Stimulated activated CD8-positive, alpha-beta memory T cell treated with anti-CD3 and anti-CD28 coated beads, Interleukin-4, amount 100 ng/mL, for 48 hours (primary cell): ENCODE results near the gene ALG6.
"Not testable (repeated sequence)": the region's sequence is repeated elsewhere in the genome, so short reads cannot be mapped to it uniquely, and the experiment has no call there.

ENCODE experiments used
- DNase-seq: peaks from one replicate; pipeline ENCODE4 v3.0.0-alpha.2; 2020

The ALG6 gene

GRCh38 chr1:63328781-63329180 lies 38.6 kb upstream of the ALG6 start:
- DNase-seq = no peak

GRCh38 chr1:63329621-63330330 lies 37.7 kb upstream of the ALG6 start:
- DNase-seq = no peak

DNA sequence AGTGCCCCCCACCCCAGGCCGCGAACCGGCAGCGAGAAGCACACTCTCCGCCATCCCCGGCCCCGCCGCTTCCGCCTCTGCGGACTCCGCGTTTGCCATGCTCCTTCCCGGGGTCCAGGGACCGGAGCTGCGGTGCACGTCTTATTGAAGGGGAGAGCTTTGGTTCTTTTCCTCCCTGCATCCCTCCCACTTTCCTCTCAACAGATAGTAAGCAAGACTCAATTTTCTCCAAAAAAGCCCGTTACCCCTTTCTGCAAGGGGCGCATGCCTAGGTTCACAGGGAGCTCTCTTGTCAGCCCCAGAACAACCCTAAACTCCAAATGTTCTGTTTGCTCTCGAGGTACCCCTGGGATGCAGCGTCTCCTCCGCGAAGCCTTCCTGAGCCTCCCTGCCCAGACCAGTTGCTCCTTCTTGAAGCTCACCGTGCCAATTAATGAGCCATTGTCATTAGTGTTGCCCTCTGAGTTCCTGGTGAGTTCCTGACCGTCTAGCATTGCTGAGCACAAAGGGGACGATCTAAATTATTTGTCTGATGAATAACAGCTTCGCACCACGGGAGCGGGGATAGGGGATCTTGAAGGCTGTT lies 37.0 kb upstream of the ALG6 start:
- no peak for DNase-seq

- DNase-seq = no peak
Measured at GRCh38 chr1:63342402-63342801, 25.0 kb upstream of the ALG6 start.

DNA sequence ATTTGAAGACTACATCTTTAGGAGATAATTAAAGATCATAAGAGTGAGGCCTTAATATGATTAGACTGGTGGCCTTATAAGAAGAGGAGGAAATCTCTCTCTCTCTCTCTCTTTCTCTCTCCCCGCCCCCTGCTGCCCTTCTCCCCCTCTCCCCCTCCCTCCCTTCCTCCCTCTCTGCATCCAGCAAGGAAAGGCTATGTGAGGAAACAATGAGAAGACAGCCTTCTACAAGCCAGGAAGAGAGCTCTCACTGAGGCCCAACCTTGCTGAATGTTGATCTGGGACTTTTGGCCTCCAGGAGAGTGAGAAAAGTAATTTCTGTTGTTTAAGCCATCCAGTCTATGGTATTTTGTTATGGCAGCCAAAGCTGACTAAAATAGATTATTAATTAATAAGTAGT lies 23.5 kb upstream of the ALG6 start:
- no peak for DNase-seq

- DNase-seq = no peak
Measured at GRCh38 chr1:63350320-63350719, 17.1 kb upstream of the ALG6 start.

- DNase-seq = no peak
Measured at GRCh38 chr1:63352736-63353135, 14.7 kb upstream of the ALG6 start.

GRCh38 chr1:63356234-63356633 lies 11.2 kb upstream of the ALG6 start:
- not testable (repeated sequence) for DNase-seq

DNA sequence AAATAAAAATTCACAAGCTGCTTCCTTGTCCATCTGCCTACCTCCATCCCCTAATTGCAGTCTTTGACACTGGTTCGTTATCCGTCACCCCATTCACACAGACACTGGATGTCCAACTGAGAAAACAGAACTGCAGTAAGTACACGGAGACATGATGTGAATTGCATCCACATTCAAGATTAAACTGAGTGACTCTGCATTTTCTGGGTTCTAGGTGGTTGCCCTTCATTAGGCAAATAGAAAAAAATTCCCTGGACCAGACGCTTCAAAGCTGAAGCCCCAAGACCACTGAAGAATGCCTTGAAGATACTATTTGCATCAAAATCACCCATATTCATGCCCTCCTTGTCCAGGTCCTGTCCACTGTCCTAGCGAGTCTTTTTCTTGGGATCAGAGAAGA lies 7.9 kb upstream of the ALG6 start:
- no peak for DNase-seq

GRCh38 chr1:63362073-63362472 lies 5.4 kb upstream of the ALG6 start:
- no peak for DNase-seq

DNA sequence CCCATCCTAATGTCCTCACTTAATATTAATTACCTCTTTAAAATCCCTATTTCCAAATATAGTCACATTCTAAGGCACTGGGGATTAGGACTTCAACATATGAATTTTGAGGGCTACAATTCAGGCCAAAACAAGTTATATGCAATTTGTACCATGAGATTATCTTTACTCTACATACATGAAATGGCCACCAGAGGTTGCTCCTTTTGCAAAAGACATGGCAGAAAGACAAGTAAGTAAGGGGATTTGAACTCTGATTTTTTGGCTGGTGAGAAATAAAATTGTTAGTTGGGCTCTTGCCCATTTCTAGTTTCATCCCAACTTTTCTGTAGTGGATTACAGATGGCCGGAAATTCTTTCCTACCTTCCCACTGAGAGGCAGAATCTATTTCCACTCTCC lies 4.8 kb upstream of the ALG6 start:
- DNase-seq = no peak

DNA sequence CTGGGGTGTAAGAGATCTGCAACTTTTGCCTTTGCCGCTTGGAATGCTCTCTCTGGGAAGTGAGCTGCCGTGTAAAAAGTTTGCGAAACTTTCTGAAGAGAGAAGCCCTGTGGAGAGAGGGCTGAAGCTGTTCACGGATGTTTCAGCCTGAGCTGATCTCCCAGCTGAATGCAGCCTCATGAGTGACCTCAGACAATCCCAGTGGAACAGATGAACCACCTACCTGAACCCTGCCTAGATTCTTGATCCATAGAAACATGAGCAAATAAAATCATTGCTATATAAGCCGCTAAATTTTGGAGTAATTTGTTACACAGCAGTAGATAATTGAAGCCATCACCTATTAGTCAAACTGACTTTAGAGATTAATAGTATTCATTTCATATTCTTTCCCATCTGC lies 4.4 kb upstream of the ALG6 start:
- DNase-seq = no peak

- DNase-seq = no peak
Measured at GRCh38 chr1:63366908-63367214, 566 bp upstream of the ALG6 start.

DNA sequence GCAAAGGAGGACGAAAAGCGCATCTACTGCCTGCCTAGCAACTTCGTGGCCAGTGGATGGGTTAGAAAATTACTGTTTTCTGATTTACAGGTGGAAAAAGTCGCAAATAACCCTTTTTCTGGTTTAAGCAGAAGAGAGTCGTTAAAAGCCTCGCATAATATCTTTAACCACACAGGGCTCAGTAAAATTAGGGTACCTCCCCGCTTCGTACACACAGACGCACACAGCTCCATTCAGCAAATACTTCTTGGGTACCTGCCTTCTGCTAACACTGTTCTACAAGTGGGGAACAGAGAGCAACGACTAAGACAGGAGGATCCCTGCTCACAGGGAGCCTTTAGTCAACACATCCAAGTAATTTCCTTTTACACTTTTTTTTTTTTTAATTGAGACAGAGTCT lies 704 bp downstream of the ALG6 start:
- DNase-seq = no peak

DNA sequence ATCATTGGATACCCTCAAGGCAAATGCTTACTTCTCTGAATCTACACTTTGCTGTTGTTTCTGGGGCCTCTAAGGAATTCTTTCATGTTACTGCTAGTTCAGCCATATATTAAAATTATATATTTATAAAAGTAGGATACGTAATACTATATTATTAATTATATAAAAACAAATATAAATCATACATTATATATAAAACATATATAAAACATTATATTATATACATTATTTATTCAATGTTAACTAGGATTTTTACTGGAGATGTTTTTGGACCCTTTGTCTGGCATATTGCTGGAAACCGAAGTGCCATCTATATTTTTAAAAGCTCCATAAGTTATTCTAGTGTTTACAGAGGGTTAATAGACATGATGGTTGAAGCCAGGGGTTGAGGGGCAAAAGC lies 12.2 kb downstream of the ALG6 start:
- no peak for DNase-seq

DNA sequence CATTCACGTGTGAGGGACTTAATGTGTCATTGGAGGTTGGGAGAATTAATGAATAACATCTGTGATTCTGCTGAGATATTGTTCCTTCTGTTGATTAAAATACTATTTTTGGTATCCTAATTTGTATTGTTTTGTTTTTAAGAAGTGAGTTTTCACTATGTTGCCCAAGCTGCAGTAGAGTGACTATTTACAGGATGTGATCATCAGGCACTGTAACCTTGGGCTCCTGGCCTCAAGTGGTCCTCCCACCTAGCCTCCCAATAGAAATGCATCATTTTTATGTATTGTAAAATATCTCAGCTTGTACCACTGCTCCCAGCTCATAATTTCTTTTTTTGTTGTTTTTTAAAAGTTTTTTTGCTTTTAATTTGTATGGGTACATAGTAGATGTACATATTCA lies 14.3 kb downstream of the ALG6 start:
- DNase-seq = no peak

DNA sequence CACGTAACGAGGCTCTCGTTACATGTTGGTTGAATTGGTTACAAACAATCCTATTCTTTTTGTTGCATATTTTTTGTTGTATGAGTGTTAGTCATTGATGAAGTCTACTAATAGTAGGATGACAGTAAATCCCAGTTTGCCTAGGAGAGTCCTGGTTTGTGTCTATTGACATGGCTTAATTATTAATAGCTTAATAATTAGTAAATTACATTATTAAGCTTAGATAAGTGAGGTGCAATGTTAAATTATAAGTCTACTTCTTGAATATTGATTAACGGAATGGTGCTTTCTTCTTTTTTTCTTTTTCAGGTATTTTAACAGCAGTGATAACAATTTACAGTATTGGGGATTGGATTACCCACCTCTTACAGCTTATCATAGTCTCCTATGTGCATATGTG lies 34.5 kb downstream of the ALG6 start:
- DNase-seq = no peak

GRCh38 chr1:63403386-63403785 lies 36.0 kb downstream of the ALG6 start:
- no peak for DNase-seq

GRCh38 chr1:63405021-63405420 lies 37.6 kb downstream of the ALG6 start:
- no peak for DNase-seq

DNA sequence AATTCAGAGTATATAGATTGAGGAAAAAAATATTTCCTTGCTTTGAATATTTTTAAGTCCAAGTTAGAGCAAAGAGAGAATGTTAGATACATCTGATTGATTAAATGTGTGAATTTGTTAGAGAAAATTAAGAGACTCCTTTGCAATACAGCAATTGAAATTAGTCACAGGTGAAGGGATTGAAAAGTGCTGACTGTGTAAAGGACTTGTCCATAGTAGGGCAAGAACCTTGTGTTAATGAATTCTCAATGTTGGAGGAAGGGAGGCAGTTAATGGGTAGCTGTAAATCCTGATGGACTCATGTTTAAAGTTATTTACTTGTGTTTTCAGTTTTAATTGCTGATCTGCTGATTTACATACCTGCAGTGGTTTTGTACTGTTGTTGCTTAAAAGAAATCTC lies 38.6 kb downstream of the ALG6 start:
- DNase-seq = no peak

DNA sequence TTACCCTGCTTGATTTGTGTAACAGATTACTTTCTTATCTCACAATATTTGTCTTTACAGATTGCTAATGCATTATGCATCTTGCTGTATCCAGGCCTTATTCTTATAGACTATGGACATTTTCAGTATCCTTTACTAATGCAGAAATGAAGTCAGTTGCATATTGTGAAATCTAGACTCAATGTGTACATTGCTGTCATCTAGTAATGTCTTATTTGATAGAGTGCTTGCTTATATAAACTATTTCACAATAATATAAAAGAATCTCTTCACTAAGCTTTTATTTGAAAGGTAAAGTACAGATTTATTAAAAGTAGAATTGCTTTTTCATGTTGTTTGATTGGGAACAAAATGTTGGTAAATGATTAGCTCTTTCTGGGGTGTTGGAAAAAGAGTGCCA lies 39.6 kb downstream of the ALG6 start:
- DNase-seq = no peak

GRCh38 chr1:63408331-63408730 lies 40.9 kb downstream of the ALG6 start:
- no peak for DNase-seq

DNA sequence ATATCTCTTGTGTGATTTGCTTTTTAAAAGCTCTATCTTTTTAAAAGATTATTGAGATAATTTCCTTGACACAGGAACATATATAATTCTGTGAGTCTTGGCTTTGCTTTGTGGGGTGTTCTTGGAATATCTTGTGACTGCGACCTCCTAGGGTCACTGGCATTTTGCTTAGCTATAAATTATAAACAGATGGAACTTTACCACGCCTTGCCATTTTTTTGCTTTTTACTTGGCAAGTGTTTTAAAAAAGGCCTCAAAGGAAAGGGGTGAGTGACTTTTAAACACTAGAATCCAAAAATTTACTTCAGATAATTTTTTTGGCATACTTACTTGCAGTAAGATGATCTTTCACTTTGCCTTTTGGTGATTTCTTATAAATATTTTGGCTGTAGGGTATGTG lies 43.6 kb downstream of the ALG6 start:
- no peak for DNase-seq

DNA sequence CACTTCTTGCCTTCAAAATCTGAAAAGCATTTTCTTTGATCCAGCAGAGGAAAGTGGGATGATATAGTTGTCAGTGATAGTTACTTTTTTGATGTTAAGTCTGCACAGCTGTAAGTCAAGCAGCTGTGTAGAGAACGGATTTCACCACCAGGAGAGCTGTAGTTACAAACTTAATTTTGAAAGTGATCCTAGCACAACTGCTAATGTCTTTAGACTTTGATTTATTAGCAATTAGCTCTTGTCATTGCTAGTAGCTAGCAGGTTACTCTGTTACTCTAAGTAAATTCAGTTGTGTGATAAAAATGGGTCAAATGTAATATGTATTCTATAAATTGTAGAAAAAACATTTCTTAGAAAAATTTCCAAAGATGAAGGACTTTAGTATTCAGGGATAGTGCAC lies 46.0 kb downstream of the ALG6 start:
- DNase-seq = no peak

GRCh38 chr1:63414691-63415365 lies 47.4 kb downstream of the ALG6 start:
- no peak for DNase-seq
